GM18508 (cell line): ENCODE measurements around the gene AIRE.
"Not testable (repeated sequence)": the region's sequence is repeated elsewhere in the genome, so short reads cannot be mapped to it uniquely, and the experiment has no call there.

Experiments used
- ATAC-seq: cut with Tn5 transposase; IDR thresholded peaks from one replicate; pipeline ENCODE4 v1.9.1; 2021; ENCODE audit warnings: moderate number of reproducible peaks; ENCODE audit not compliant: insufficient read depth, unreplicated experiment

The AIRE gene

DNA sequence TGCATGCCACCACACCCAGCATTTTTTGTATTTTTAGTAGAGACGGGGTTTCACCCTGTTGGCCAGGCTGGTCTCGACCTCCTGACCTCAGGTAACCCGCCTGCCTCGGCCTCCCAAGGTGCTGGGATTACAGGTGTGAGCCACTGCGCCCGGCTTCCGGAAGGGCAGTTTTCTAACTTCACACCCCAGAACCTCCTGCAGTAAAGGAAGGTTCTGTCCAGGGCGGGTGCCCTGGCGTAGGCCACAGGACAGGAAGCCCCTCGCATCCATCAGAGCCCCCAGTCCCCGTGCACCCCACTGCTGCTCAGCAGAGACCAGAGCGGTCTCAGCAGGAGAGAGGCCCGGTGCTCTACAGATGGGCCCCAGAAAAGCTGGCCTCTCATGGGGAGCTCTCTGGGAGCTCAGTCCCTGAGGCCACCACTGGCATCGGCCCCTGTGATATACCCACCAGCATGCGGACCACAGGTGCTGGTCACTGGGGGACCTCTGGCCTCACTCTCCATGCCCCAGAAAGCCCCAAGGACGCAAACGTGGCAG lies 19.9 kb upstream of the AIRE start:
- no peak for ATAC-seq

DNA sequence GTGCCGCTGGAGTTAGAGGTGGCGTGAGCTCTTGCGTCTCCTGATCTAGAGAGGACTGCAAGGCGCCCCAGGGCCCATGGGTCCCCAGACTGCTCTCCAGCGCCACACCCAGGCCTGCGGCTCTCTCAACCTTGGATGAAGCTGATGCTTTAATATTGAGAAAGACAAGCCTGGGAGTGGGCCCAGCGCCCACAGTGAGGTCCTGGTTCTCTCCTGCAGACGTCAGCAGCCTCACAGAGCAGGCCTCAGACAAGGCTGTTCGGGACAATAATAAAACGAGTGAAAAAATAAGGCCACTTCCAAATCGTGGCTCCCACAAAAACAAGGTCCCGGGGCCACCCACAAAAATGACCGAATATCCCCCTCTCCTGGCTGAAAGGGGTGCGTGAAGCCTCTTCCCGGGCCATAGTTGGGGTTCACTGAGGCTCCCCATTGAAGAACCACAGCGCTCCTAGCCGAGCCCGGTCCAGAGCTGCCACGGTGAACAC lies 18.0 kb upstream of the AIRE start:
- no peak for ATAC-seq

GRCh38 chr21:44269090-44269489 lies 16.6 kb upstream of the AIRE start:
- no peak for ATAC-seq

- no peak for ATAC-seq
Measured at GRCh38 chr21:44271558-44272283, 14.0 kb upstream of the AIRE start.

- no peak for ATAC-seq
Measured at GRCh38 chr21:44272284-44272858, 13.3 kb upstream of the AIRE start.

GRCh38 chr21:44273046-44273445 lies 12.6 kb upstream of the AIRE start:
- ATAC-seq, result no peak

GRCh38 chr21:44275041-44275440 lies 10.6 kb upstream of the AIRE start:
- no peak for ATAC-seq

- ATAC-seq, result no peak
Measured at GRCh38 chr21:44279354-44280260, 6.1 kb upstream of the AIRE start.

DNA sequence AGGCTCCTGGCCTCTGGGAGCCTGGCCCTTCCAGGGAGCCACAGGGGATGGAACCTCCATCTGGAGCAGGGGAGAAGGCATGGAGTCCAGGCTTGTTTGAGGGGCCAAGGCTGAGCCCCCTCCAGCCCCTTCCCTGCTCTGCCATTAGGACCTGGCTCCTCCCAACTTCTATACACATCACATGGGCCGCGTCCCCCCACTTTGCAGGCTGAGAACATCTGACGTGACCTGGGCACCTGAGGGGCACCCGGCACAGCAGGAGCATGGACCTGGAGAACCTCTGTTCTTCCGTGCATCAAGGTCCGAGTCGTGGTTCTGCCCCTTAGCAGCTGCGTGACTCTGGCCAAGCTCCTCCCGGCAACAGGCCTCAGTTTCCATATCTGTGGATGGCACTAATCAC lies 3.9 kb upstream of the AIRE start:
- ATAC-seq, result no peak

DNA sequence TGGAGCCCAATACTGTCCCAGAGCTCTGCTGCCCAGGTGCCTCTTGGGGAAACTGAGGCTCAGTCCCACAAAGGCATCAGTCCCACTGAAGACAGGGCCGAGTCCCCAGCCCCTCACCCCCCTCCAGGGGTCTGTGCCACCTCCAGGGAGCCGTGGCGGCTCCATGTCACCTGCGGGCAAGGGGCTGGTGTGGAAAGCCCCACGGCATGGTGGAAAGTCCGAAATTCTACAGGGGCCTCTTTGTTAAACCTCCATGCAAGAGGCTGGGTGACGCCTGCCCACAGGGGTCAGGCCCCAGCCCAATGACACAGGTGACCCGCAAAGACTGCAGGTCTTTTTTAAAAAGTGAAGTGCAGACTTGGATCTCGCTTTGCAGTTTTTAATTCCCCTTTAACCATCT lies 3.3 kb upstream of the AIRE start:
- no peak for ATAC-seq

GRCh38 chr21:44283211-44283785 lies 2.4 kb upstream of the AIRE start:
- not testable (repeated sequence) for ATAC-seq

GRCh38 chr21:44283948-44284347 lies 1.7 kb upstream of the AIRE start:
- ATAC-seq, result no peak

GRCh38 chr21:44286086-44286715 lies 525 bp downstream of the AIRE start:
- no peak for ATAC-seq

DNA sequence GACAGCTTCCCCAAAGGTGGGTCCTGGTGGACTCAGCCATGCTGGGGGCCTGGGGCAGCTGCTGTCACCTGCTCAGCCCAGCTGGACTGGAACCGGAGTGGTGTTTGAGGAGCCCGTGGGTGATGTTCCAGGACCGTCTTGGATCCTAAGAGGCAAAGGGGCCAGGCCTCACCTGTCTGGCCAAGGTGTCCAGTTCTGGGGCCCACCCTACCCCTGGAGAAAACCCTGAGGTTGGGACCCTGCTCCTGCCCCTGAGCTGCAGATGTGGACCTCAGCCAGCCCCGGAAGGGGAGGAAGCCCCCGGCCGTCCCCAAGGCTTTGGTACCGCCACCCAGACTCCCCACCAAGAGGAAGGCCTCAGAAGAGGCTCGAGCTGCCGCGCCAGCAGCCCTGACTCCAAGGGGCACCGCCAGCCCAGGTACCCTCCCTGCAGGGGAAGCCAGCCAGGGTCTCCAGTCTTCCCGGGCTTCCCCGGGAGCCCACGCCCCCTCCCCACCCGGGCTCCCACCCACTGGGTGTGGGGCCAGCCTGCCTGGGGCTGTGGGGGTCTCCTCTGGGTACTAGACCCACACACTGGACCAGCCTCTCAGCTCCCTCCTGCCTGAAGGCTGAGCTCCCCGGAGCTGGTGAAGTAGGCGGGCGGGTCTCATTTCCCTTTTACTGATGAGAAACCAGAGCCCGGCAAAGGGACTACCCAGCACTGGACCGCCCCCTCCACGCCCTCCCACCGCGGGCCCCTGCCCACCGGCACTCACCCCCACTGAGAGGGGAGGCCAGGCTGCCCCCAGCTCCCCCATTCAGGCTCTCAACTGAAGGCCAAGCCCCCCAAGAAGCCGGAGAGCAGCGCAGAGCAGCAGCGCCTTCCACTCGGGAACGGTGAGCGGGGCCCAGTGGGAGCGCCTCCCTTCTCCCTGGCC lies 1.3 kb downstream of the AIRE start:
- ATAC-seq, result no peak

- ATAC-seq, result no peak
Measured at GRCh38 chr21:44288251-44289110, 2.8 kb downstream of the AIRE start.

DNA sequence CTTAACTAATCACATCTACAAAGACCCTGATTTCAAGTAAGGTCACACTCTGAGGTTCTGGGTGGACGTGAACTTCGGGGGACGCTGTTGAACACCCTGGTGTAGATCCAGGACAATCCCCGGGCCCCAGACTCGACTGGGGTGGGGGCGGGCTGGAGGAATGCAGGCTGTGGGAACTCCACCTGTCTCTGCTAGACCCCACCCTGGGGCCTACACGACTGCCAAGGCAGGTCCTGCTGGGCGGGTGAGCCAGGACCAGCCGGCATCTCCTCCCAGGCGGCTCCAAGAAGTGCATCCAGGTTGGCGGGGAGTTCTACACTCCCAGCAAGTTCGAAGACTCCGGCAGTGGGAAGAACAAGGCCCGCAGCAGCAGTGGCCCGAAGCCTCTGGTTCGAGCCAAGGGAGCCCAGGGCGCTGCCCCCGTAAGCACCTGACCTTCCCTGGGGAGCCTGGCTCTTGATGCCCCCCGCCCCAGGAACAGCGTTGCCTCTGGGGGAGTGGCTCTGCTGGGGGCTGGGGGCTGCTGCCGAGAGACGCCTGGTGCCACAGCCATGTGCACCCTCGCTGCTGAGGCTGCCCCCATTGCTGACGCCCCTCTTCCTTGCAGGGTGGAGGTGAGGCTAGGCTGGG lies 3.8 kb downstream of the AIRE start:
- ATAC-seq, result no peak

GRCh38 chr21:44290327-44291077 lies 4.8 kb downstream of the AIRE start:
- no peak for ATAC-seq
